ENCODE results near the gene TPM3.

The TPM3 gene

DNA sequence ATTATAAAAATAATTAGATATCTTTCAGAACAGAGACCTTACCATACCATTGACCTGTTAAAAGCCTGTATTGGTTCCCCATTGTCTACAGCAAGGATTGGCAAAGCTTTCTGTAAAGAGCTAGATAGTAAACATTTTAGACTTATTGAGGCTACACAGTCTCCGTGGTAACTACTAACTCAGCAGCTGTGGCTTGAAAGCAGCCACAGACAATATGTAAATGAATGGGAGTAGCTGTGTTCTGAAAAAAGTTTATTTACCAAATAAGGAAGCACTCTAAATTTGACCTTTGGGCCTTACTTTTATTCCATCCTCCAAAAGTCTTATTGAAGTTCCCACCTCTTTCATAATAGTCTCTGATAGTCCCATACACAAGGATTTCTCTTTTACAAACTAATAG, 76.7 kb downstream of the TPM3 start:
- no peaks in the 10 kb centered on the region for H3K36me3 ChIP-seq
- no peaks in the 10 kb centered on the region for H3K27me3 ChIP-seq
- TF ChIP-seq, protein P1, sequence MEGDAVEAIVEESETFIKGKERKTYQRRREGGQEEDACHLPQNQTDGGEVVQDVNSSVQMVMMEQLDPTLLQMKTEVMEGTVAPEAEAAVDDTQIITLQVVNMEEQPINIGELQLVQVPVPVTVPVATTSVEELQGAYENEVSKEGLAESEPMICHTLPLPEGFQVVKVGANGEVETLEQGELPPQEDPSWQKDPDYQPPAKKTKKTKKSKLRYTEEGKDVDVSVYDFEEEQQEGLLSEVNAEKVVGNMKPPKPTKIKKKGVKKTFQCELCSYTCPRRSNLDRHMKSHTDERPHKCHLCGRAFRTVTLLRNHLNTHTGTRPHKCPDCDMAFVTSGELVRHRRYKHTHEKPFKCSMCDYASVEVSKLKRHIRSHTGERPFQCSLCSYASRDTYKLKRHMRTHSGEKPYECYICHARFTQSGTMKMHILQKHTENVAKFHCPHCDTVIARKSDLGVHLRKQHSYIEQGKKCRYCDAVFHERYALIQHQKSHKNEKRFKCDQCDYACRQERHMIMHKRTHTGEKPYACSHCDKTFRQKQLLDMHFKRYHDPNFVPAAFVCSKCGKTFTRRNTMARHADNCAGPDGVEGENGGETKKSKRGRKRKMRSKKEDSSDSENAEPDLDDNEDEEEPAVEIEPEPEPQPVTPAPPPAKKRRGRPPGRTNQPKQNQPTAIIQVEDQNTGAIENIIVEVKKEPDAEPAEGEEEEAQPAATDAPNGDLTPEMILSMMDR (IDR thresholded peaks at IDR 0.05), result no peak
- no peak overlapping the region for H3K27ac ChIP-seq
- no peak for DNase-seq
- no peak overlapping the region for H3K4me3 ChIP-seq
- H3K4me1 ChIP-seq, result no peaks in the 10 kb centered on the region
- no peaks in the 10 kb centered on the region for H3K9me3 ChIP-seq
- intact Hi-C loops (cut with DNase I; ENCODE audit: low total_unique reads), result no loop called here

Data from tibial artery (tissue), 4 donors.